Measurements from ENCODE around the gene PCDHGC5. TPM values are rescaled to one million over a fixed set of nuclear protein-coding genes. Genes with fewer than 3 reads are reported as not detected.
A peak's percentile ranks its signal among the peaks of the same experiment; 100 is the strongest.

Gene PCDHGC5
- total and polyA plus RNA-seq, 2 of the 8 experiments (the other 6 are each of a cell fraction or from before 2014, with no cell fraction given), result 0.41 to 1.1 TPM

- Histone ChIP-seq H3K9me3 (ENCODE audit: insufficient read depth in 2 of 2, low read depth in 1 of 2, low read length in 1 of 2) (no peaks in the 10 kb centered on the region), H3K4me1 (replicated peaks in 1 of 4; ENCODE audit: control insufficient read depth in 3 of 4, insufficient read depth in 4 of 4, low read length in 3 of 4) (peaks cover 3 to 6% (median 4%) of the 10 kb centered on the region in 4 experiments; a peak in 5 of 7 replicates), H2BK5ac (ENCODE audit: low read depth, low read length) (no peak overlapping the region), H3K79me1 (ENCODE audit: low read depth, low read length) (no peaks in the 10 kb centered on the region), H3K27me3 (replicated peaks in 1 of 4; ENCODE audit: control insufficient read depth in 3 of 4, extremely low read depth in 1 of 4, insufficient read depth in 3 of 4, low read length in 3 of 4) (peaks cover 11 to 24% (median 23%) of the 10 kb centered on the region in 4 experiments), H4K91ac (replicated peaks; ENCODE audit: insufficient read length, low read length) (no peak overlapping the region), H2BK120ac (replicated peaks; ENCODE audit: low read depth, low read length) (no peak overlapping the region), H2BK12ac (ENCODE audit: low read depth, low read length) (0 out of 2 replicates have a peak overlapping the region, but pooled peaks have one; percentile 46), H3K9ac (replicated peaks in 1 of 4; ENCODE audit: extremely low read depth in 1 of 4, low read depth in 3 of 4, low read length in 3 of 4) (no peak overlapping the region), H3K36me3 (ENCODE audit: control insufficient read depth in 2 of 4, insufficient read depth in 4 of 4, low read length in 3 of 4) (no peaks in the 10 kb centered on the region), H3K56ac (replicated peaks; ENCODE audit: insufficient read length, low read depth, low read length) (no peak overlapping the region), H3K23ac (ENCODE audit: insufficient read length) (no peak overlapping the region), H4K8ac (ENCODE audit: extremely low read depth, insufficient read depth, low read length) (no peak overlapping the region), H2BK20ac (ENCODE audit: low read length) (no peak overlapping the region; the same call in 1 of the 2 replicates), H4K20me1 (replicated peaks in 1 of 2; ENCODE audit: control insufficient read depth in 1 of 2, insufficient read depth in 2 of 2, low read length in 2 of 2) (peaks cover 0 to 15% of the 10 kb centered on the region in 2 experiments), H3K79me2 (ENCODE audit: control insufficient read depth in 1 of 2, insufficient read depth in 2 of 2, low read length in 2 of 2) (no peaks in the 10 kb centered on the region), H3K14ac (ENCODE audit: insufficient read length) (no peak overlapping the region), H3K4ac (replicated peaks; ENCODE audit: insufficient read length, low read depth, low read length) (no peak overlapping the region), H3K4me2 (ENCODE audit: insufficient read depth in 1 of 2, low read depth in 2 of 2, low read length in 2 of 2) (peak overlapping the region; percentile 30; a peak in 3 of 4 replicates), H2AK5ac (ENCODE audit: low read depth, low read length) (no peak overlapping the region), H4K5ac (ENCODE audit: insufficient read length, low read depth, low read length) (no peak overlapping the region), H3K23me2 (ENCODE audit: low read depth, low read length) (no peaks in the 10 kb centered on the region; the same call in 1 of the 2 replicates), H2BK15ac (ENCODE audit: low read length) (peak overlapping the region; percentile 77; the same call in 1 of the 2 replicates), H3K18ac (ENCODE audit: extremely low read depth, low read length) (no peak overlapping the region), H2AFZ (ENCODE audit: low read length) (no peak overlapping the region), H3K27ac (ENCODE audit: low read depth, low read length) (no peak overlapping the region), H3K4me3 (ENCODE audit: extremely low read depth in 1 of 4, insufficient read depth in 2 of 4, low read depth in 3 of 4, low read length in 4 of 4) (peak overlapping the region in 1 of 4 experiments; percentile 41; a peak in 2 of 8 replicates)
- peak; percentile 54 to 88 for DNase-seq (ENCODE audit: low read depth in 1 of 2, low spot score in 2 of 2)
- FAIRE-seq, result peak; percentile 39
- ChIA-PET POLR2A (ENCODE audit: partially characterized antibody) (interaction anchor here (0.9 to 1.6 kb wide), 6 partner anchors 12 to 64 kb away, joined by 3 to 5 read pairs (median 3); partner anchors contain the start of gene PCDHGB7), CTCF (ENCODE audit: partially characterized antibody) (interaction anchor here (0.7 to 8.6 kb wide), 56 partner anchors 8 to 343 kb away, joined by 3 to 218 read pairs (median 5); partner anchors contain the start of genes PCDHB10, PCDHB14, PCDHB15 and PCDHB5)
- WGBS, 2 experiments (ENCODE audit: extremely low coverage in 1 of 2, insufficient coverage in 1 of 2, insufficient read length in 1 of 2, insufficient replicate concordance in 2 of 2, low coverage in 1 of 2, low lambda C conversion rate in 2 of 2, missing lambda C conversion rate in 1 of 2), result 17% methylated on average over 20 of the region's 20 CpGs; no CpG with 5 or more reads in 1 of the 2 experiments
- TF ChIP-seq EZH2 (IDR thresholded peaks at IDR 0.05; ENCODE audit: low read depth, low read length, severe bottlenecking) (no peak), RAD21 (IDR thresholded peaks at IDR 0.05 in 1 of 2, conservative IDR thresholded peaks at IDR 0.05 in 1 of 2; ENCODE audit: low read depth in 2 of 2, low read length in 2 of 2) (peak; percentile 67 to 78), E2F6 (IDR thresholded peaks at IDR 0.05) (peak; percentile 92), HDAC2 (IDR thresholded peaks at IDR 0.05; ENCODE audit: borderline replicate concordance in 1 of 2, low read depth in 2 of 2, low read length in 2 of 2) (no peak), RFX5 (IDR thresholded peaks at IDR 0.05; ENCODE audit: borderline replicate concordance, low read depth, low read length) (peak; percentile 33; the same call in 1 of the 2 replicates), CHD2 (IDR thresholded peaks at IDR 0.05; ENCODE audit: low read length) (peak; percentile 17; the same call in 1 of the 2 replicates), RNF2 (IDR thresholded peaks at IDR 0.05; ENCODE audit: borderline replicate concordance, low read depth, low read length, missing control alignments, poor library complexity, severe bottlenecking) (no peak)
- TF ChIP-seq, protein P1, sequence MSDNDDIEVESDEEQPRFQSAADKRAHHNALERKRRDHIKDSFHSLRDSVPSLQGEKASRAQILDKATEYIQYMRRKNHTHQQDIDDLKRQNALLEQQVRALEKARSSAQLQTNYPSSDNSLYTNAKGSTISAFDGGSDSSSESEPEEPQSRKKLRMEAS (IDR thresholded peaks at IDR 0.05), result peak; percentile 89
These were observed 10.4 kb upstream of the PCDHGC5 start for GRCh38 chr5:141478321-141478945.

All from H1 (cell line).